Measurements from ENCODE around the gene FBXL7.

DNA sequence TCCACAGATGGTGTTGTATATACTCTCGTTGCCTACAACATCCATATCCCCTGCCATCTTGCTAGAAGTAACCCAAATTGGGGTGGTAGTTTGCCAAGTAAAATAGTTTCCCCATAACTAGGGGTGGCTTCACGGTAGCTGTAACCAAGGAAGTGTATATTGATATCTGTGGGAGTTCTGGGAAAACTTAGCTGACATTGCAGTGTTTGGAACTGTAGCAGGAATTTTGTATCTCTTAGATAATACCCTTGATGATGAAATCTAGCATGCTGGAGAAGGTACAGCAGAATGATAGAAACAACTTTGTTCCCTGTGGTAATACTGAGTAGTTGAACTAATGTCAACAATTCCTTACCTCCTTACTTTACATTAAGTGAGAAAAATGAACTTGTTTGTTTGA is 29.8 kb downstream of the FBXL7 start:
- TF ChIP-seq, protein P1, sequence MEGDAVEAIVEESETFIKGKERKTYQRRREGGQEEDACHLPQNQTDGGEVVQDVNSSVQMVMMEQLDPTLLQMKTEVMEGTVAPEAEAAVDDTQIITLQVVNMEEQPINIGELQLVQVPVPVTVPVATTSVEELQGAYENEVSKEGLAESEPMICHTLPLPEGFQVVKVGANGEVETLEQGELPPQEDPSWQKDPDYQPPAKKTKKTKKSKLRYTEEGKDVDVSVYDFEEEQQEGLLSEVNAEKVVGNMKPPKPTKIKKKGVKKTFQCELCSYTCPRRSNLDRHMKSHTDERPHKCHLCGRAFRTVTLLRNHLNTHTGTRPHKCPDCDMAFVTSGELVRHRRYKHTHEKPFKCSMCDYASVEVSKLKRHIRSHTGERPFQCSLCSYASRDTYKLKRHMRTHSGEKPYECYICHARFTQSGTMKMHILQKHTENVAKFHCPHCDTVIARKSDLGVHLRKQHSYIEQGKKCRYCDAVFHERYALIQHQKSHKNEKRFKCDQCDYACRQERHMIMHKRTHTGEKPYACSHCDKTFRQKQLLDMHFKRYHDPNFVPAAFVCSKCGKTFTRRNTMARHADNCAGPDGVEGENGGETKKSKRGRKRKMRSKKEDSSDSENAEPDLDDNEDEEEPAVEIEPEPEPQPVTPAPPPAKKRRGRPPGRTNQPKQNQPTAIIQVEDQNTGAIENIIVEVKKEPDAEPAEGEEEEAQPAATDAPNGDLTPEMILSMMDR (IDR thresholded peaks at IDR 0.05), result no peak
- no peak for TF ChIP-seq POLR2A (IDR thresholded peaks at IDR 0.05)

Measured in right lobe of liver (tissue), 4 donors.